ENCODE results near the gene WBP1L.

The WBP1L gene

GRCh38 chr10:102781921-102782557 is 38.3 kb downstream of the WBP1L start:
- DNase-seq = no peak

GRCh38 chr10:102782673-102783551 is 39.2 kb downstream of the WBP1L start:
- no peak for DNase-seq

GRCh38 chr10:102783568-102783967 is 39.8 kb downstream of the WBP1L start:
- no peak for DNase-seq

GRCh38 chr10:102785818-102786217 is 42.1 kb downstream of the WBP1L start:
- DNase-seq = no peak

- no peak for DNase-seq
Observed at GRCh38 chr10:102791754-102792395, 48.1 kb downstream of the WBP1L start.

- DNase-seq = no peak
Observed at GRCh38 chr10:102795453-102796406, 52.0 kb downstream of the WBP1L start.

GRCh38 chr10:102796407-102797176 is 52.8 kb downstream of the WBP1L start:
- peak; percentile 21 for DNase-seq

GRCh38 chr10:102799691-102800471 is 56.1 kb downstream of the WBP1L start:
- DNase-seq = no peak

GRCh38 chr10:102800611-102801335 is 57.0 kb downstream of the WBP1L start:
- no peak for DNase-seq

- no peak for DNase-seq
Observed at GRCh38 chr10:102801496-102801895, 57.7 kb downstream of the WBP1L start.

GRCh38 chr10:102801978-102802377 is 58.2 kb downstream of the WBP1L start:
- no peak for DNase-seq

GRCh38 chr10:102802920-102803534 is 59.3 kb downstream of the WBP1L start:
- no peak for DNase-seq

GRCh38 chr10:102804382-102805055 is 60.8 kb downstream of the WBP1L start:
- DNase-seq = no peak

- DNase-seq = no peak
Observed at GRCh38 chr10:102808380-102808779, 64.6 kb downstream of the WBP1L start.

- DNase-seq = no peak
Observed at GRCh38 chr10:102811346-102811745, 67.6 kb downstream of the WBP1L start.

- no peak for DNase-seq
Observed at GRCh38 chr10:102812231-102812876, 68.6 kb downstream of the WBP1L start.

GRCh38 chr10:102813017-102813541 is 69.3 kb downstream of the WBP1L start:
- no peak for DNase-seq

- no peak for DNase-seq
Observed at GRCh38 chr10:102813734-102814452, 70.1 kb downstream of the WBP1L start.
